TTC549 (cell line): ENCODE measurements around the gene GAMT.

ENCODE experiments used
- FAIRE-seq: peaks from 2 replicates; lab custom pipeline; 2012; peaks lifted over from hg19 to GRCh38; lab: Jason Lieb, UNC

GAMT gene

DNA sequence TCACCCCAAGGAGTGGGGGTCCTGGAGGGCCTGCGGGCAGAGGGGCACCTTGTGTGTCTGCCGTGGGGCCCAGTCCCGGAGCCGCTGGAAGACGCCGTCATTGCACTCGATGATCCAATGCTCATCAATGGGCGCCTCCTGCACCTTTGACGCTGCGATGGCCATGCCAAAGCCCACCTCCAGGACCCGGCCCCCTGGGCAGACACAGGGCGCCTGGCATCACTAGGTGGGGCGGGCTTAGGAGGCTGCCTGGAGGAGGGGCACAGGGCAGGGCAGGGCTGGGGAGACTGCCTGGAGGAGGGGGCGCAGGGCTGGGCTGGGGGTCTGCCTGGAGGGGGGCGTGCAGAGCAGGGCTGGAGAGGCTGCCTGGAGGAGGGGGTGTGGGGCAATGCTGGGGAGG, 1.6 kb downstream of the GAMT start:
- FAIRE-seq: no peak

DNA sequence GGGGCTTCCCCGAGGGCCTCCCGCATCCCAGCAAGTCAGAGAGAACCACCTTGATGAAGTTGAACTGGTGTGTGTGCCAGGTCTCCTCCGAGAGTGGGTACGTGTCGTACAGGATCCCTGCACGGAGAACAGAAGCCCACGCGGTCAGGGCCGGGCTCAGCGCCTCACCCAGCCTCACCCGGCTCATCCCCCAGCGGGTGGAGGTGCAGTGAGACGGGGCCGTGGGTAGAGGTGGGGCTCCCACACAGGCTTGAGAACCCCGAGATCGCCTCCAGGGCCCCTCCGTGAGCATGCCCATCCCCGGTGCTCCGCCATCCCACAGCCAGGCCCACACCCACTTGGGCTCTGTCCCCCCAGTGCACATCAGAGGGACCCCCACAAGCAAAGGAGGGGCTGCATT, 2.3 kb downstream of the GAMT start:
- no peak for FAIRE-seq

DNA sequence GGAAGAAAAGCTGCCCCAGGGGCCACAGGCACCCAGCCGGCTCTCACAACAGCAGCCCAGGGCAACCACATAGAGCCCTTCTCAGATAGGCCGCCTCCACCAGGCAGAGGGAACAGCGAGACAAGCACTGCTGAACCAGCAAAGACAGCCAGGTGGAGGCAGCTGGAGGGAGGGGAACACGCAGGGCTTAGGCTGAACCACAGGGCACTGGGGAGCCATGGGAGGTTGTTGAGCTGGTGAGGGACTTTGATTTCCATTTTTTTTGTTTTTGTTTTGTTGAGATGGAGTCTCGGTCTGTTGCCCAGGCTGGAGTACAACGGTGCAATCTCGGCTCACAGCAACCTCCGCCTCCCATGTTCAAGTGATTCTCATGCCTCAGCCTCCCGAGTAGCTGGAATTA, 3.5 kb downstream of the GAMT start:
- FAIRE-seq: no peak

DNA sequence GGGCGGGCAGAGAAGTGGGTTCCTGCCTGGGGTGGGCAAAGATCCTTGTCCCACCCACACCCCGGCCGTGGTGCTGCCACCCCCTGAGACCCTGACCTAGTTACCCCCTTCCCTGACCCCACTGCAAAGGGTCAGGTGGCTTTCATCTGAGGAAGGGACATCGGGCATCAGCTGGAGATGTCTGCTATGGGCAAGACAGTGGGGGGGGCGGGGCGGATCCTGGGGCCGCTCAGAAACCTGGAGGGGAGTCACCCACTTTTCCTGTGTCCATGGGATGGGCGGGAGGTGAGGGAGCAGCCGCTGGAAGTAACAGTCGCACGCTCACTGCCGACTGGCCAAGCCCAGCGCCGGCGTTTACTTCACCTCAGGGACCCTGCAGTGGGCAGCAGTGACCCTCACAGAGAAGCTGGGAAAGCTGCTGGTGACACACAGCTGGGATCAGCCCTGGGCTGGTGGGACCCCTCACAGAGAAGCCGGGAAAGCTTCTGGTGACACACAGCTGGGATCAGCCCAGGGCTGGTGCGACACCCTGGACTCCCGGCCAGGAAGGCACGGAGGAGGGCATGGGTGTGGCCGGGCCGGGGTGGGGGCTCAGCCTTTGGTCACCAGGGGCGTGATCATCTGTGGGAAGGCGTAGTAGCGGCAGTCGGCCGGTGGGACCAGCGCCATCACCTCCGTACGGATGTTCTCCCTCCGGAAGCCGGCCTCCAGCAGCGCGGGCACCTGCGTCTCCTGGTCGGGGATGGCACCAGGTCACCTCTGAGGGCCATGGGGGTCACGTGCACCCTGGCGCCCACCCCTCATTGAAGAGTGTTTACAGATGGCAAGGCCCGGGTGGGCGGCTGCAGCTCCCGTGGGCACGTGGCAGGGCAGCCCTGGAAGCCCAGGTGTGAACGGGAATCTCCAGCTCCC, 4.3 kb downstream of the GAMT start:
- no peak for FAIRE-seq

DNA sequence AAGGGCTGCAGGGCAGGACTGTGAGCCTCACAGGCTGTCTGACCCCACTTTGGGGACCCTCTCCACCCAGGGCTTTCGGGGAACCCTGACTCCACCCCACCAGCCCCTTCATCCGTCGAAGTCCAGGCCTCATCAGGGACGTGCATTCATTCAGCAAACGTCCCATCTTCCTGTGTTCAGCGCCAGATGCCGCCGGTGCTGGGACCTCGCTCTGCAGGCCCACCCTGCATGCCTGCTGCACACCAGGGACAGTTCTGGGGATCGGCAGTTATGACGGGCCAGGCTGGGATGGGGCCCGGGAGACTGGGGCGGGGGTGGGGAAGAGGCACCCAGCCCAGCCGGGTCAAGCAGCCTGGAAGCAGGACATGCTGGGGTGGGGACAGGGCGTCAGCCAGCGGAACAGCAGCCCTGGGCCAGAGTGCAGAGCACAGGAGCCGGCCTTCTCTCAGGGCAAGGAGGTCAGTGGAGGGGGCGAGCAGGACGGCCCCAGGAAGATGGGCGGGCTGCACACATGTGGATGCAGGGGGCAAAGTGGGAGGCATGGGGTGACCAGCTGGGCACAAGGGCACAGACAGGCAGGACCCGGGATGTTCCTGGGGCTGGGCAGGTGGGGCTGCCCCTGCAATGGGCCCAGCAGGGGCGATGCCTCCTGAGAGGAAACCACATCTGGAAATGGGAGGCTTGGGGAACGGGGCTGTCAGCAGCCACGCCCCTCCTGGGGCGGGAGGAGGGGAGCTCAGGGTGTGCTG, 5.1 kb downstream of the GAMT start:
- FAIRE-seq: no peak

DNA sequence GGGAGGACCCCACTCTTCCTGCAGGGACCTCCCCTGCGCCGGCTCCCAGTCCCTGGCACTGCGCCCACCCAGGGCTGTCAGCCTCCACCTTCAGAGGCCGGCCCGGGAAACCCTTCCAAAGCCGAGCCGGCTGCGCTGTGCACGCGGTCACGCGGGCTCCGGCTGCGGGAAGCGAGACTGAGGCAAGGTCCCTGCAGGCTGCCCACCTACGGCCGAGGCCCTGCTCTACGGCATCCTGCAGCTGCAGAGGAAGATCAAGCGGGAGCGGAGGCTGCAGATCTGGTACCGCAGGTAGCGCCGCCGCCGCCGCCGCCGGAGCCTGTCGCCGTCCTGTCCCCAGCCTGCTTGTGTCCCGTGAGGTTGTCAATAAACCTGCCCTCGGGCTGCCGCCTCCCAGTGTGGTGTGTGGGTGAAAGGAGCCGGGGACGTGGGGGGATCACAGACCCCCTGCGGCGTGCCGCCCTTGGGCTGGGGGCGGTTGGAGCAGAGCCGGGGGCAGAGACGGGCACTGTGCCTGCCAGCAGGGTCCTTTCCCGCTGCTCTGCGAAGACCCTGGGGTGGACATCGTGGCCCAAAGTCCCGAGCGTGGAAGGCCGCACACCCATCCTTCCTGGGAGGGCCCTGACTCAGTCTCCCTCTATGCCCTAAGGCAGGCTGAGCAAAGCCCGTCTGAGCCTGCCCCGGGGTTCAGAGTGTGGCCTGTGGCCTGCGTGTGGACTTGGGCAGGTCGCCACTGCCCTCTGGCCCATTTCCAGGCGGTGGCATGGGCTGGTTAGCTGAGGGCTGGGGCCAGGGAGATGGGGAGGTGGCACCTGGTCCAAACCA, 5.9 kb downstream of the GAMT start:
- no peak for FAIRE-seq

DNA sequence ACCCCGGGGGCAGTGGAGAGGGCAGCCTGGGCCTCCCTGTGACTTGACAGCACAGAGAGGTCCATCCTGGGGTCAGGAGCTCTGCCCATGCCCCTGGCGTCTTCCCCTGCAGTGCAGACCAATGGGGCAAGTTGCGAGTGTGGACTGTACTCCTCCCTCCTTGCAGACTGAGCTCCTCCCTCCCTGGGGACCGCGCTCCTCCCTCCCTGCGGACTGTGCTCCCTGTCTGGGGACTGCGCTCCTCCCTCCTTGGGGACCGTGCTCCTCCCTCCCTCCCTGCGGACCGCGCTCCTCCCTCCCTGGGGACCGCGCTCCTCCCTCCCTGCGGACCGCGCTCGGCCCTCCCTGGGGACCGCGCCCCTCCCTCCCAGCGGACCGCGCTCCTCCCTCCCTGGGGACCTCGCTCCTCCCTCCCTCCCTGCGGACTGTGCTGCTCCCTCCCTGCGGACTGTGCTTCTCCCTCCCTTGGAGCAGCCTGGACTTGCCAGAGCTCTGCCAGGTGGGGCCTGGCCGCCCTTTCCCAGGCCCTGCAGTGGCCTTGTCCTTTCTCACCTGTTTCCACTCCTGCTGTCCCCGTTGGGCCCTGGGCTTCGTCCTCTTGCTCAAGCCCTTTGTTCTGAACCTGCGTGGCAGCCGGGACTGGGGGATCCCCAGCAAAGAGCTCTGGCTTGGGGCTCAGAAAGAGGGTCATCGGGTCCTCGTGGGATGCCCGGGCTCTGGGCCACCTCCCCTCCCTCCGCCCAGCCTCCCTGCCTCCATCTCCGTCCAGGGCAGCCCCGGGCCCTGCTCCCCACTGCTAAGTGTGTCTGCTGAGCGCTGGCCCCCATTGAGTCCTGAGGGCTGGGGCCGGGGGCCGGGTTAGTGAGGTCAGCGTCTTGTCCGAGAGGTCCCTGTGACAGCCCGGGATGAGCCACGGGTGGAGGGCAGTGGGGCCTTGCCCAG, 6.8 kb downstream of the GAMT start:
- FAIRE-seq: no peak

DNA sequence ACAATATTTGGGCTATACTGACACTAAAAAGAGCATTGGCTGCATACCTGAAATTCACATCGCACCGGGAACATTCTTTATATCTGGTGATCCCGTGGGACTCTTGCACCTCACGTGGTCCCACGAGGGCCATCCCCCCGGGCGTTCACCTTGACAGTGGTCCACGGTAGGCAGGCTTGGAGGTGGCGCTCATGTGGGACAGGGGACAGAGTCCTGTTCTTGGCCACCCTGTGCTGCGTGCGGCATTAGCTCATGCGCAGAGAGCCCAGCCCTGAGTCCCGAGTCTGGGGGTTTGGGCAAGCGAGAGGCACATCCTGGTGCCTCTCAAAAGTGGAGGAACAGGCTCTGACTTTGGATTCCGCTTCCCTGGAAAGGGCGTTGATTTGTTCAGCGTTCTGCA, 7.5 kb downstream of the GAMT start:
- FAIRE-seq: no peak

DNA sequence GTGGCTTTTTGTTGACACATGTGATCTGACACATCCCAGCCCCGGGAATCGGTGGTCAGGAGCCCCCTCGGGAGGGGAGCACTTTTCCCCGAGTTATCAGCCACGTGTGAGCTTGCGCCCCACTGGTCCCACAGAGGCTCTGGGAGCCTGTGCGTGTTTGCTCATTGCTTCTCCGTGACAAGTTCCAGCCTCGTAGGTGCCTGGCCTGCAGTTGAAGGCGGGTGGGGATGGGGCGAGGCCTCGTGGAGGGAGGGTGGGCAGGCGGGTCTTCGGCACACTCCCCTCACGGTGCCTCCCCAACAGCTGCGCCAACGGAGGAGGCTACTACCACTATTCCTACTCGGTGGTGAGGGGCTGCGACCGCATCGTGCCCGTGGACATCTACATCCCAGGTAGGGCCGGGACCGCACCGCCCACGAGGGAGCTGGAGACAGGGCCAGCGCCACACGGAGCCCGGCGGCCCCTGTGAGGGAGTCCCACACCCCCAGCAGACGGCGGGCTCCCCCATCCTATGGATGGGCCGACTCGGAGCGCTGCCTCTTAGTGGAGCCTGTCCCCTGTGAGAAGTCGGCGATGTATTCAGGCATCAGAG, 8.3 kb downstream of the GAMT start:
- FAIRE-seq: no peak

DNA sequence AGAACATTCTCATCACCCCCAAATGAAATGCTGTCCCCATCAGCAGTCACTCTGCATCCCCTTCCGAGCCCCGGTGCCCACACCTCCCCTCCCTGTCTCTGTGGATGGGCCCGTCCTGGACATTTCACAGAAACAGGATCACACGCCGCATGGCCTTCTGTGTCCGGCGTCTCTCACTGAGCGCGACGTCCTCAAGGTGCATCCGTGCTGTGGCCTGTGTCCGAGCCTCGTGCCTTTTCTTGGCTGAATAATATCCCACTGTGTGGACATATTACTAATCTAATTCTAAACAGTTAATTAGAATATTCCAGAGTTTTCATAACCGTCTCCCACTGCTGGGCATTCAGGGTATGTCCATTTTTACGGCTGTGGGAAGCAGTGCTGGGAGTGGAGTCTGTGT, 8.9 kb downstream of the GAMT start:
- FAIRE-seq: no peak

DNA sequence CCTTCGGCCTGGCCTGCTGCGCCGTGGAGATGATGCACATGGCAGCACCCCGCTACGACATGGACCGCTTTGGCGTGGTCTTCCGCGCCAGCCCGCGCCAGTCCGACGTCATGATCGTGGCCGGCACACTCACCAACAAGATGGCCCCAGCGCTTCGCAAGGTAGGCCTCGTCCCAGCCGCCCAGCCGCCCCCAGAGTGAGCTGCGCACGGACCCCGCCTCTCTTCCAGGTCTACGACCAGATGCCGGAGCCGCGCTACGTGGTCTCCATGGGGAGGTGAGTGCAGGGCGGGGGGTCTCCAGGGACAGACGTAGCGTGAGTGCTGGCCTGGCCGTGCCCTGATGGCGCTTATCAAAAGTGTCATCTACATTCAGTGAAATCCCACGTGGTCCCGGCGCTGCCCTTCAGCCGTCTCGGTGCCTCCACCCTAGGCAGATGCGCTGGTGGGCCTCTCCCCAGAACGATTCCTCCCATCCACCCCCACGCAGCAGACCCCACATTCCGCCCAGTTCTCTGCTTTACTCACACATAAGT, 10.4 kb downstream of the GAMT start:
- FAIRE-seq: no peak

DNA sequence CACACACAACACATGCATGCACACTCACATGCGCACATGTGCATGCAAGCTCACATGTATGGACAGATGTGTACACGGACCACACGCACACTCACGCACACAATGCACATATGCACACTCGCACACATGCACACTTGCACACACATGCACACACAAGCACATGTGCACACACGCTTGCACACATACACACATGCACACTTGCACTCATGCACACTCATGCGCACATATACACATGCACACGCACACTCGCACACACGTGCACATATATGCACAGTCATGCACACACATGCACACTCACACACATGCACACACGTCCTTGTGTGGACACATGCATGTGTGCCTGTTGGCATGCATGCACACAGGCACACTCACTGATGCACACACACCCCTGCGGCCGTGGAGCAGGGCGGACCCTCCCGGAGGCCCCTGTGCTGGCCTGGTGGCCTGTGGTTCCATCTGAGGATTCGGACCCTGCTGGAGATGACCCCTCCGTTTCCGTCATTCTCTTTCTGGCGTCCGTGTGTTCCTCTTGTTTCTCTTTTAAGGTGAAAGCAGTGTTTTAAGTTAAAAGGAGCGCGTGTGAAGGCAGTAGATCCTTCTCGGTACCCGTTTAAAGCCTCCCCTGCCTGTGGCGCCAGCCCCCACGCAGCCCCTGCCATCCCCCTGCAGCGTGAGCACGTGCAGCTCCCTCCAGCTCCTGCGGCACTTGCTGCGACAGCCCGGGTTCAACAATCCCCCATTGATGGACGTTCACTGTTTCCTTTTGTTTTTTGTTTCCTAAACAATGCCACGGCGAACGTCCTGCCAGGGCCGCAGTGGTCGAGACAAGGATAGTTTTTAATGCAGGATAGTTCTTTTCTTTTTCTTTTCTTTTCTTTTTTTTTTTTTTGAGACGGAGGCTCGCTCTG, 12.1 kb downstream of the GAMT start:
- no peak for FAIRE-seq

DNA sequence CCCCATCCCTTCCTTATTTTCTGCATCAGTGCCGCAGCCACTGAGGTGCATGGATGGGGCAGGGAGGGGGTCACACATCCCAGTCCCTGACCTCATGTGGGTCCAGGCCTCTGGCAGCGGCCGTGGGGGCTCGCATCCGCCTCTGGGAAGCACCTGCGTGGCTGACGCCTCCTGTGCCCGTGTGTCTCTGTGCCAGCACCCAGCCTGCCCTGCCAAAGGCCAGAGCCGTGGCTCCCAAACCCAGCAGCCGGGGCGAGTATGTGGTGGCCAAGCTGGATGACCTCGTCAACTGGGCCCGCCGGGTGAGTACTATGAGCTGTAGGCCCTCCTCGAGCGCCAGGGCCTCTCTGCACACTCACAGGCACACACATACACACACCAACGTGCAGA, 12.7 kb downstream of the GAMT start:
- FAIRE-seq: no peak

DNA sequence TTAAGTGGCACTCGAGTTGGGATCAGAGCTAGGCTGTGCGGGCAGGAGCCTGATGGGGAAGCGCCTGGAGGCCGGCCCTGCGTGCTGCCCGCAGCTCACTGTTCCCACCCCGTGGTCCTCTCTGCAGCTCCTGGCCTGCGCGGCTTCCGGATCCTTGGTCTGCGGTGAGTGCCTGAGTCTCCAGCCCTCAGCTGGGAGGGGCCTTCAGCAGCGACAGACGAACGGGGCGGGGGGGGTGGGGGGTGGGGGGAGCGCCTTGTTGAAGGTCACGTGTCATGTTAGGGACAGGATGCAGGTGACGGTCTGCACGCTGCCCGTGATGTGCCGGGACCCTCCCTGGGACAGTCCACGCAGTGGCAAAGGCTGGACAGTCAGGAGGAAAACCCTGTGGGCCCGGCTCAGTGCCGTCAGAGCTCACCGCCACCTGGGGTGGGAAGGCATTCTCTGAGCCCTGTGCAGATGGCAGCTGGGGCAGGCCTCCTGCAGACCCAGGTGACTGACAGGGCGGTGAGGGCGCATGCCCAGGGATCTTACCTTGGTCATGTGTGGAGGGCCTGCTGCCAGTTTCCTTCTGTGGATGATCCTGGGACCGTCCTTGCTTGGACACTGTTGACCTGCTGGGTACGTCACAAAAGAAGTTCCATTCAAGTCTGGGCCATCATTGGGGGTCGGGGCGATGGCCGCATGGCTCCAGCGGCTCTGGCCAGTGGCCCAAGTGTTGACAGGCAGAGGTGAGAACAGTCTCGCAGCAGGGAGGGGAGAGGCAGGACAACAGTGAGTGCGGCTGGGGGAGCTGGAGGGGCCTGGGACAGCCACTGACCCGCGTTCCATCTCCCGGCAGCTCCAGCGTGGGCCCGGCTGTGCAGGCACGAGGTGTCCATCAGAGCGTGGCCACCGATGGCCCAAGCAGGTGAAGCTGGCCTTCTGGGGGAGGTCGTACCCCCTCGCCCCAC, 13.4 kb downstream of the GAMT start:
- no peak for FAIRE-seq

DNA sequence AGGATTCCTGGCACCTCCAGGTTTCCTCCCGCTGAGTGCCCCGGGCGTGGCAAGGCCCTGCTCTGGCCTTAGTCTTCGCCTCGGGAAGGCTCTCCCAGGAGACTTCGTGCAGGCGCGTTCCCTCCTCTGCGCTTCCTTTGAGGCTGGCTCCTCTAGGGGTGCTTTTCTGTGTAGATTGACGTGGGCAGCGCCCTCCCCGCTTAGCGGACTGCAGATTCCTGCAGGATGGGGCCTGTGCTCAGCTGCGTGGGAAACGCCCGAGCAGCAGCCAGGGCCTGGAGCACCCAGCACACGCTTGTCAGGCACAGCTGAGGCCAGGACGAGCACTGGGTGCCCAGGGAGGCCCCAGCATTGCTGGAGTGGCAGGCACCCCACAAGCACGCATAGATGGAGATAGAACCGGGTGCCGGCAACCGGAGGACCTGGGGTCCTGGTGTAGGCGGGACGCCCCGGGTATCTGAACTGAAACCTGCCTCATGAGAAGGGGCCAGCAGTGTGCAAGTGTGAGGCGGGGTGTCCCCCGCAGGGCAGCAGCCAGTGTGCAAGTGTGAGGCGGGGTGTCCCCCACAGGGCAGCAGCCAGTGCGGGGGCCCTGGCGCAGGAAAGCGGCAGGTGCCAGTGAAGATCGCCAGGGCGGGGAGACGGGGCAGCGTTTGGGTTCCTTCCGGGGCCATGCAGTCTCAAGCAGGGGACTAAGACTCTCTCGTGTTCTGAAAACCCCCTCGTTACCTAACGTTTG, 14.2 kb downstream of the GAMT start:
- no peak for FAIRE-seq

DNA sequence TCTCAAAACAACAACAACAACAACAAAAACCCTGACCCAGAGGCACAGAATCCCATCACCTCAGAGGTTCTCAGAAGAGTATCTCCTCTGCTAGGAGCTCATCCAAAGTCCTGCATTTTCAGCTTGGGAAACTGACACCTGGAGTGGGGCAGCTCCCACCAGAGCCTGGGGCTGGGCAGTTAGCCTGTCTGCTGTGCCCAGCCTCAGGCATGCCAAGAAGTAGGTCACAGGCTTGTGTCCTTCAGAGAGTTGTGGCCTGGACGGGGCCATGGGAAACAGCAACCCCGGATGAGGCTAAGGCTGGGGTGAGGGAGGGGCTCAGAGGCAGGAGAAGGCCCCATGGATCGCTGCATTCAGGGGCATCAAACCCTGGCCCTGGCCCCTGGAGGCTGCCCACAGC, 15.5 kb downstream of the GAMT start:
- no peak for FAIRE-seq

DNA sequence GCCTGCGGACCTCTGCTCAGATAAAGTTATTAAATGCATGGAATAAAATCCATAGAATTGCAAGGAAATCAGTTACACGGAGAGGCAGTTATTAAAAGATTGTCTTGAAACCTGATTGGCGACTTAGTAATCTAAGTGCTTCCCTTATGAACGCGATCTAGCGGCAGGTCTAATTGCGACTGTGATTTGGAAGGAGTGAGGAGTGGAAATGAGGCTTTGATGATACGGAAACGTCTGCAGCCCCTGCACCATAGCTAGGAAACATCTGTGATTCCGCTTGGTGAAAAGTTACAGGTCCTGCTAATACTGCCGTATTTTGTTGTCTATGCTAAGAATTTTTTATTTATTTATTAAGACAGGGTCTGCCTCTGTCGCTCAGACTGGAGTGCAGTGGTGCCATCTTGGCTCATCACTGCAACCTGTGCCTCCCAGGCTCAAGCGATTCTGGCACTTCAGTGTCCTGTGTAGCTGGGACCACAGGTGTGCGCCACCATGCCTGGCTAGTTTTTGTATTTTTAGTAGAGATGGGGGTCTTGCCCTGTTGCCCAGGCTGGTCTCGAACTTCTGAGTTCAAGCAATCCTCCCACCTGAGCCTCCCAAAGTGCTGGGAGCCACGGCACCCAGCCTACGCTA, 16.7 kb downstream of the GAMT start:
- no peak for FAIRE-seq

DNA sequence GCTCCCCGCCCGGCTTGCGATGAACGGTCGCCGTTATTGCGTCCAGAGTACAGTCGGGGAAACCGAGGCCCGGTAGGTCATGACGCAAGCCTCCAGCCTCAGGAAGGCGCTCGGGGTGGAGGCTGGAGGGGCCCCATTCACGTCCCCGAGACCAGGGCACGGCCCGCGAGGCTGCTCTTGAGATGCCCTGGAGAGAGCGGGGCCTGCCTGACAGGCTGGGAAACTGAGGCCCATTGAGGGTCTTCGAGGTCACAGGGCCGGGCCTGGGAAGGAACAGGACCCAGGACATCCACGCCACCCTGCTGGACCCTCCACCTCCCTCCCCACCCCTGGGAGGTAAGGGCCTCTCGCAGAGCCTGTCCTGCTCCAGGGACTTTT, 17.3 kb downstream of the GAMT start:
- no peak for FAIRE-seq
